OCI-LY3 (cell line): ENCODE measurements around the gene FOLR1.
"Not testable (repeated sequence)": the region's sequence is repeated elsewhere in the genome, so short reads cannot be mapped to it uniquely, and the experiment has no call there.

Source experiments
- H2AFZ ChIP-seq: fragments of 200-600, 300-600 bp; shearing (Covaris generic); 2 replicates; pipeline ENCODE4 v1.6.0; 2014; ENCODE audit warnings: antibody characterized with exemption, low read depth, low read length
- H3K27ac ChIP-seq: fragments of 200-600, 300-600 bp; sonication (generic); 2 replicates; pipeline ENCODE4 v1.5.1; 2014; ENCODE audit warnings: mild to moderate bottlenecking, low read length, moderate library complexity, mixed read lengths
- H3K27me3 ChIP-seq: fragments of 200-600, 300-600 bp; sonication (generic); 2 replicates; pipeline ENCODE4 v1.6.1; 2014; ENCODE audit warnings: low read depth, low read length, mixed read lengths
- H3K36me3 ChIP-seq: fragments of 200-600, 300-600 bp; sonication (generic); replicated peaks from 2 replicates; pipeline ENCODE3; 2014; ENCODE audit warnings: low read depth, low read length, mixed read lengths
- H3K4me1 ChIP-seq: fragments of 300-600, 200-600 bp; sonication (generic); 2 replicates; pipeline ENCODE4 v1.6.1; 2014; ENCODE audit warnings: low read length, mixed read lengths
- H3K4me2 ChIP-seq: fragments of 200-600, 300-600 bp; sonication (generic); 2 replicates; pipeline ENCODE4 v1.6.1; 2014; ENCODE audit warnings: low read length, mixed read lengths
- H3K4me3 ChIP-seq: fragments of 300-600, 200-600 bp; sonication (generic); 2 replicates; pipeline ENCODE4 v1.5.1; 2014; ENCODE audit warnings: antibody characterized with exemption, mild to moderate bottlenecking, low read length, moderate library complexity
- H3K79me2 ChIP-seq: fragments of 300-600, 200-600 bp; shearing (Covaris generic); 2 replicates; pipeline ENCODE4 v1.6.1; 2014; ENCODE audit warnings: mild to moderate bottlenecking, low read length, mixed read lengths
- H3K9ac ChIP-seq: fragments of 300-600, 200-600 bp; shearing (Covaris generic); 2 replicates; pipeline ENCODE4 v1.6.0; 2014; ENCODE audit warnings: mild to moderate bottlenecking, low read length, moderate library complexity
- H3K9me3 ChIP-seq: fragments of 200-600, 300-600 bp; shearing (Covaris generic); 2 replicates; pipeline ENCODE4 v1.6.1; 2014; ENCODE audit warnings: low read length, mixed read lengths; ENCODE audit not compliant: insufficient read depth
- H4K20me1 ChIP-seq: fragments of 200-600, 300-600 bp; sonication (generic); 2 replicates; pipeline ENCODE4 v1.6.1; 2016; ENCODE audit warnings: low read length, mixed read lengths; ENCODE audit not compliant: insufficient read depth
- EZH2phosphoT487 ChIP-seq: fragments of 200-600 bp; shearing (Covaris generic); IDR thresholded peaks from 2 replicates; pipeline ENCODE4 v1.6.1; 2018; ENCODE audit warnings: antibody characterized with exemption, mixed run types, low read depth
- TF ChIP-seq, protein P1 (sequence below): fragments of 200-600, 300-600 bp; sonication (generic); IDR thresholded peaks from 2 replicates; pipeline ENCODE4 v1.5.1; 2014; ENCODE audit warnings: antibody characterized with exemption, low read length, low read depth

The FOLR1 gene

DNA sequence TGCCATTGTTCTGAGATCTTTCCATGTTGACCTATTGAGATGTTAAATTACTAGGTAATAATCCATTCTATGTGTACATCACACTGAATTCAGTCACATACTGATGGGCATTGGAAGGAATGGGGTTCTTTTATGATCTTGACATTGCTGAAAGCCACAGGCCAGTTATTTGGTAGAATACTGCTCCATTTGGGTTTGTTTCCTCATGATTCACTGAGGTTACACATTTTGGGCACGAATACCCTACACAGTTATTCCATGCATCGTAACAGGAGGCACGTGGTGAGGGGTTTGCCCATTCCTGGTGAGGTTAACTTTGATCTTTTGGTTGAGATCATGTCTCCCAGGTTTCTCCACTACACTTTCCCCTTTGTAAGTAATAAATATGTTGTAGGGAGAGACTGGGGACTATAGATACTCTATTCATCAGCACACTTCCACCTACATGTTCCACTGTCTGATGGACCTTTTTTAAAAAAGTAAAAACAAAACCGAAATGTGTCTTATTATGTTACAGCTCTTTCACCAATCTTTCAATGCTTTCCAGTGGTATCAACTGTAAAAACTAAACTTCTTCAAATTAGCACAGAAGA is 12.0 kb upstream of the FOLR1 start:
- H3K27me3 ChIP-seq, result peaks cover 11% of the 10 kb centered on the region
- no peaks in the 10 kb centered on the region for H3K79me2 ChIP-seq
- no peak overlapping the region for H3K27ac ChIP-seq
- TF ChIP-seq, protein P1, sequence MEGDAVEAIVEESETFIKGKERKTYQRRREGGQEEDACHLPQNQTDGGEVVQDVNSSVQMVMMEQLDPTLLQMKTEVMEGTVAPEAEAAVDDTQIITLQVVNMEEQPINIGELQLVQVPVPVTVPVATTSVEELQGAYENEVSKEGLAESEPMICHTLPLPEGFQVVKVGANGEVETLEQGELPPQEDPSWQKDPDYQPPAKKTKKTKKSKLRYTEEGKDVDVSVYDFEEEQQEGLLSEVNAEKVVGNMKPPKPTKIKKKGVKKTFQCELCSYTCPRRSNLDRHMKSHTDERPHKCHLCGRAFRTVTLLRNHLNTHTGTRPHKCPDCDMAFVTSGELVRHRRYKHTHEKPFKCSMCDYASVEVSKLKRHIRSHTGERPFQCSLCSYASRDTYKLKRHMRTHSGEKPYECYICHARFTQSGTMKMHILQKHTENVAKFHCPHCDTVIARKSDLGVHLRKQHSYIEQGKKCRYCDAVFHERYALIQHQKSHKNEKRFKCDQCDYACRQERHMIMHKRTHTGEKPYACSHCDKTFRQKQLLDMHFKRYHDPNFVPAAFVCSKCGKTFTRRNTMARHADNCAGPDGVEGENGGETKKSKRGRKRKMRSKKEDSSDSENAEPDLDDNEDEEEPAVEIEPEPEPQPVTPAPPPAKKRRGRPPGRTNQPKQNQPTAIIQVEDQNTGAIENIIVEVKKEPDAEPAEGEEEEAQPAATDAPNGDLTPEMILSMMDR, result no peak
- no peak for TF ChIP-seq EZH2phosphoT487
- H2AFZ ChIP-seq, result no peak overlapping the region
- H3K4me2 ChIP-seq, result no peak overlapping the region
- no peak overlapping the region for H3K9ac ChIP-seq
- no peaks in the 10 kb centered on the region for H3K36me3 ChIP-seq
- no peaks in the 10 kb centered on the region for H3K4me1 ChIP-seq
- no peaks in the 10 kb centered on the region for H3K9me3 ChIP-seq
- no peak overlapping the region for H3K4me3 ChIP-seq
- no peaks in the 10 kb centered on the region for H4K20me1 ChIP-seq

DNA sequence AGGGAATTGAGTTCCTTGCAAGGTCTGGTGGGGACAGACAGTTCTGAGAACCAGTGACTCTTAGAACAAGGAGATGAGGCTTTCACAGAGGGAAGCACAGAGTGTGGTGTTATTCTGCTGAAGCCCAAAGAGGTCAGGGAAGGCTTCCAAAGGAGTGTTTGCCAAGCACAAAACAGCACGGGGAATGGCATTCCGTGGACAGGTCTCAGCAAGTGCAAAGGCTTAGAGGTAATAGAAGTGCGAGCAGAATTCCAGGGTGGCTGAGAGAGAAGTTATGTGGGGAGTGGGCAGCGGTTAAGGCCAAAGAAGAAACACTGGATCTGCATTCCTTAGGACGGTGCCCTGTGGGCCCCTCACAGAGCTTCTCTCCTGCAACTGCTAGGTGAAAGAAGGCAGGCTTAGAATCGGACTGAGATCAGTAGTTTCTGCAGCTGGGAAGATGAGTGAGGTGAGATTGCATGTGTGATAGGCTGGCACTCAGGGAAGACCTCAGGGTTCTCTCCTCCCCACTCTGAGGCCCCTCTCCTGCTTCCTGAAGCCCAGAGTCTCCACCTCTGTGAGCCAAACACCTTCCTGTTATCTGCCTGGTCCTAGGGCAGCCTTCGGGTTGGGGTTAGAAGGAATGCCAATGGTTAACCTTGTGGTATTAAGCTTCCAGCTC is 10.9 kb upstream of the FOLR1 start:
- not testable (repeated sequence) for H3K9me3 ChIP-seq, H3K4me2 ChIP-seq, H3K9ac ChIP-seq, H4K20me1 ChIP-seq, H3K36me3 ChIP-seq, H2AFZ ChIP-seq, H3K4me3 ChIP-seq, H3K4me1 ChIP-seq, H3K27ac ChIP-seq, H3K79me2 ChIP-seq
- peaks cover 13% of the 10 kb centered on the region for H3K27me3 ChIP-seq

DNA sequence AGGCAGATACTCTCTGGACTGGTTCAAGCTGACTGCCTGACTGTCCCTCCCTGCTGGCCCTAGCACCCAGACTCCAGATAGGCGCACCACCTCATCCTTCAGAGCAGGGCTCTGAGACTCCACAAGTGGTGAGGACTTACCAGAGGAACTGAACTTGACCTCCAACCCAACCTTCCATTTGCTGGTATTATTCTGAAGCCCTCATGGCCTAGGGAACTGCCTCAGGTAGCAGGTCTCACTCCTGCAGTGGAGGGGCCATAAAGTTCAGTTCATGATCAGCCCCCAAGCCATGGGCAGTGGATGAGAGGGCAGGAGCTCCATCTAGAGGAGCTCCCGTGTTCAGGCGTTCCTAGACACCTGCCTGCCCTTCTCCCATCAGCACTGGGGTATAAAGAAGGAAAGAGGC is 10.4 kb upstream of the FOLR1 start:
- H3K9ac ChIP-seq, H3K27ac ChIP-seq, H3K9me3 ChIP-seq, H4K20me1 ChIP-seq, H2AFZ ChIP-seq, H3K4me1 ChIP-seq, H3K4me2 ChIP-seq, H3K36me3 ChIP-seq, H3K4me3 ChIP-seq, H3K79me2 ChIP-seq: not testable (repeated sequence)
- H3K27me3 ChIP-seq, result peaks cover 13% of the 10 kb centered on the region
- TF ChIP-seq, protein P1, result peak; percentile 33

DNA sequence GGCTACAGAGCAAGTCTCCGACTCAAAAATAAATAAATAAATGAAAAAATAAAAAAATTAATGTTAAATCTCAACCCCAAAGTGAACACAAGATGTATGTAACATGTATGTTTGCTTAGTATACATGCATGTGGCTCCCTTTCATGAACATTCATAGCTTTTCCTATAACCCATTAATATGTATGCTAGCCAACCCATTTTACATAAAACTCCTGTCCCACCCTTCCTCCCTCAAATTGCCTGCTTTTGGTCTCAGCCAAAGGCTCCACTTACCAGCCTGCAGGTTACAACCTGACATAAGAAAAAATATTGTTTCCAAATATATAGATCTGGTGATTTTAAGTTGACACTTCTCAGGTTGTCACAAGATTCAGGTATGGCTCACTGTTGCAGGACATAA is 3.7 kb upstream of the FOLR1 start:
- Histone ChIP-seq H3K4me3 (no peak overlapping the region), H3K4me2 (no peak overlapping the region), H2AFZ (no peak overlapping the region), H3K27ac (no peak overlapping the region), H3K79me2 (no peaks in the 10 kb centered on the region), H3K9me3 (no peaks in the 10 kb centered on the region), H3K36me3 (no peaks in the 10 kb centered on the region), H3K9ac (no peak overlapping the region), H3K4me1 (no peaks in the 10 kb centered on the region), H3K27me3 (0 out of 2 replicates have a peak, but pooled peaks cover 2% of the 10 kb centered on the region), H4K20me1 (no peaks in the 10 kb centered on the region)
- no peak for TF ChIP-seq EZH2phosphoT487
- TF ChIP-seq, protein P1, result no peak
